Testis (tissue), 2 donors: ENCODE data around the gene CALML3.

Experiments
- CTCF ChIP-seq, 3 experiments: fragments of 450-650 bp in 2 of 3; fragments of 200-600 bp in 1 of 3; sonication (generic) in 1 of 3; IDR thresholded peaks; one replicate each; pipeline ENCODE4 v1.5.1; 2016 to 2019; ENCODE audit warnings: antibody characterized with exemption in 3 of 3, mild to moderate bottlenecking in 2 of 3, moderate library complexity in 1 of 3
- POLR2A ChIP-seq: fragments of 450-650 bp; IDR thresholded peaks from one replicate; pipeline ENCODE4 v1.6.1; 2017; ENCODE audit warnings: antibody characterized with exemption, mild to moderate bottlenecking, moderate library complexity

- TF ChIP-seq CTCF (IDR thresholded peaks at IDR 0.05) (no peak), POLR2A (no peak)
These were observed 45.4 kb downstream of the CALML3 start for GRCh38 chr10:5570007-5570655.
